SHP77 treated with DMSO at 0.1 percent for 48 hours (cell line): Measurements from ENCODE around the gene SMAD3.

Source experiments
- DNase-seq: peaks from one replicate; lab custom pipeline; 2025; lab: John Stamatoyannopoulos, UW

Gene SMAD3

DNA sequence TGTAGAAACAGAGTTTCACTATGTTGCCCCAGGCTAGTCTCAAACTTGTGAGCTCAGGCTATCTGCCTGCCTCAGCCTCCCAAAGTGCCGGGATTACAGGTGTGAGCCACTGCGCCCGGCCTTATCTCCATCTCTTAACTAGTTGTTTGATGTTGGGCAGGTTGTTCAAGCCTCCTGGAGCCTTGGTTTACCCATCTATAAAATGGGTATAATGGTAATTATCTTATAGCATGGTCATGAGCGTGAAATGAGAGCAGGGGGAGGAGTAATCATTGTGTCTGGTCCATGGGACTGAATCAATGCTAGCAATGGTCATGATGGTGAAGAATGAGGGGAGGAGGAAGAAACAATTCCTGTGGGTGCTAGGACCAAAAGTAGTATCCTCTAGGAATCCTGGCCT is 32.0 kb downstream of the SMAD3 start:
- DNase-seq = no peak

DNA sequence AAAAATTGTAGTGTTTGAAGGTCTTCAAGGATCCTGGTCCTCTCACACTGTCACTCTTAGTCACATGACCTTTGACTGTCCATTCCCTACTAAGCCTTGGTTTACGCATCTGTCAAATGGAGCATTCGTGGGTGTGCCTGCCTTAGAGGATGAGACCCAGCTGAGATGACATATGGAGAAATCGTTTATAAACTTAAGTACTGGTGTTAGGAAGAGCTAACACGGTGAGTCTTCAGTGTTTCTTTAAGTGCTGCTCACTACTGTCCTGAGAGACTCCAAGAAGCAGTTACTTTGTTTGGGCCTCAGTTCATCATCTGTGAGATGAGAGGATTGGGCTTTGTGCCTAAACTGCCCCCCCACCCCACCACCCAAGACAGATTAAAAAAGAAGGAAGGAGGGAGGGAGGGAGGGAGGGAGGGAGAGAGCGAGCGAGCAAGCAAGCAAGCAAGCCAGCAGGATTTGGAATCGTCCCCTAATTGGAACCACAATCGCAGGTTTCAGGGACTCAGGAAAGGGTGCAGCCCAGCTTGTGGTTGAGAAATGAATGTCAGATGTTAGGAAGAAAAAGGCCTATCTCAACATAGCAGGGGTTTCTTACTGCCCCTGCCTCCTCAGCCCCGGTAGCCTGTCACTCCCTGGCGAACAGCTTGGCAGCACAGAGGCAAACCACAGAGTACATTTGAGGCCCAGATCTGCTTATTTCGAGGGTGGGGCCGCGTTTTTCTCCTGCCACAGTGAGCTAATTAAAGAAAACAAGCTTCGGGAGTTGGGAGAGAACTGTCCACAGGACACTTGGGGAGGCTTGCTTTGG is 32.7 kb downstream of the SMAD3 start:
- DNase-seq = no peak

DNA sequence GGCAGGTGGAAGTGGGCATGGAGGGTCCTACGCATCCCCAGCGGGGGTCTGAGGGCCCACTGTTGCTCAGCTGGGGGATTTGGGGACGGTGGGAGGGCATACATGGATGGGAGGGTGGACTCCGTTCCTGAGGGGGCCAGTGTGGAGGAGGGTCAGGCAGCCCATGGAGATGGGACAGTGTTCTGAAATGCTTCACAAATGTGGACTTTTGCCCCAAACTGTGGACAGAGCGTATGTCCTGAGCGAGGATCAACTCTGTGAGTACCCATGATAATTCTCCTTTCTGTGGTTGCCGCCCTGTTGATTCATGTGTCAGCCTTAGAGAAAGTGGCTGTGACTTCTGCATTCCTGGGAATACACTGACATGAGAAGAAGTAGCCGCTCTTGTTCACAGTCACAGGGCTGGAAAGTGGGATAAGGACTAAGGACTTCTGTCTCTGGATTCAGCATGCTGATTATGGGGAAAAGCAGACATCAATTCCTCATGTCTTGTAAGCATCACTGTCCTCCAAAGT is 33.4 kb downstream of the SMAD3 start:
- no peak for DNase-seq

DNA sequence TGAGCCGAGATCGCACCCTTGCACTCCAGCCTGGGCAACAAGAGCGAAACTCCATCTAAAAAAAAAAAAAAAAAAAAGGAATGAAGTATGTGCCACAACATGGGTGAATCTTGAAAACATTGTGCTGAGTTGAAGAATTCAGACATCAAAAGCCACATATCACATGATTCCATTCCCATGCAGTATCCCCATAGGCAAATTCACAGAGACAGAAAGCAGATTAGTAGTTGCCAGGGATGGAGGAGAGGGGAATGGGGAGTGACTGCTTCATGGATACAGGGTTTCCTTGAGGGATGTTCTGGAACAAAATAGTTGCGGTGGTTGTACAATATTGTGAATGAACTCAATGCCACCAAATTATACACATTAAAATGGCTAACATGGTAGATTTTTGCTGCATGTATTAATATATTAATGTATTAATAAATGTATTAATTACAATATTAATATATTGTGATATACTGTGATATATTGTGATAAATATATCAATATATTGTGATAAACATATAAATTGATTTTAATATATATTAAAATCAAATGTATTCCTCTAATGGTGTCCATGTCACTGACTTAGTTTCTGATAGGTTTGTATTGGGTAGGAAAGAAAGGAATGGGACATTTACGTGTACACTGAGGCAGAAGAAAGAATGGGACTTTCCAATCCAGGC is 34.9 kb downstream of the SMAD3 start:
- DNase-seq = no peak

DNA sequence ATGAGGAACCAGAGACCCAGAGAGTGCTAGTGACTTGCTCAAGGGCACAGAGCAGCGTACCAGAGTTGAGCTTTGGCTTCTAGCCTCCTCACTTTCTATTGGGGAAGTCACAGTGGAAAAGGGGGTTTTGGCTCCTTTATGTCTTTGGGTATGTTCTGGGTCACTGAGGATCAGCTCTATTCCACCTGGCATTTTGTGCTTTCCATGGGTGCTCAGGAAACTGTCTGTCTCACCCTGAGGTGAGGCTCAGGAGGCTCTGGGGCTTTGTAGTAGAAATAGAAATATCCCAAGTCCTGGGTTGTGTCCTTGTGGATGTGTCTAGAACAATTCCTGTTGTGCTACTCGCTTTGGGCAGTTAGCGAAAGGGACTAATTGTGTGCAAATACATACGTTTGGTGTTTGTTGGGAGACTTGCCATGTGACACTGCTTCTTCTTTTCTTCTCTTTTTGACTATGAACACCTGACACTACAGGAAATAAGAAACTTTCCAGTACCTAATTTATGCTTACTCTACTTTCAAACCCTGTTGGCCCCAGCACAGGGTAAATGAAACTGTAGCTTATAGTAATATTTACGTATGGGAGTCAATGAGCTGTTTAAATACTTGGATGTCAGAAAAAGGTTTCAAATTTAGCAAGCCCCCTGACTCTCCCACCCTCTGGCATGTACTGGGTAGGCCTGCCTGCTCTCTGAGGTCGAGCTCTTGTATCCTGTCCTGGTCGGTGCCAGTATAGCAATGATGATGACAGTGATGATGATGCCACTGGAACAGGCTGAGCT is 35.6 kb downstream of the SMAD3 start:
- DNase-seq = no peak

DNA sequence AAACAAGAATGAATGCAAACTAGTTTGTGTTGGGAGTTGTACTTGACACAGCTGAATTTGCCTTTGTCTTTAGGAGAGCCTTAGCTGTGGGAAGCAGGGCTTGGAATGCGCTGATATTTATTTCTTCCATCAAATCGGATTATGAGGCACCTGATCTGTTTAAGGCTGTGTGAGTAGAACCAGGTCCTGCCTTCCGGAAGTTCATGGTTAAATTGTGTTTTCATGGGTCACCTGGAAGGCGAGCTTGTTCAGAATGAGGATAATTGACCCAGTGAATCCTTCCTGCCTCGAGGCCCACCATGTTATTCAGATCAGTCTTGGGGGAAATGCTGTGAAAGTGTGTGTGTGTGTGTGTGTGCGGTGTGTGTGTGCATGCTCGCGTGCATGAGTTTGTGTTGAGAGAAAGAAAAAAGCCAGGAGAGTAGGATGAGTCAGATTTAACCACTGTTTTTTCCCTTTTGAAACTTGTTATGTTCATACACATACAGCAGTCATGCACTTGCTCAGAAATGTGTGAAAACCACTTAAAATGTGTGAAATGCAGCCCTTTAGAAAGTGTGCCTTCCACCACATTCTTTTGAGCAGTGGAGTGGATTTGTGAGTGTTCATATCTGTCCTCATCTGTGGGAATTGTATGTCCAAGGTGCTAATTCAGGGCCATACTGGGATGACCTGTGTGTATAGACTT is 36.7 kb downstream of the SMAD3 start:
- DNase-seq = no peak

DNA sequence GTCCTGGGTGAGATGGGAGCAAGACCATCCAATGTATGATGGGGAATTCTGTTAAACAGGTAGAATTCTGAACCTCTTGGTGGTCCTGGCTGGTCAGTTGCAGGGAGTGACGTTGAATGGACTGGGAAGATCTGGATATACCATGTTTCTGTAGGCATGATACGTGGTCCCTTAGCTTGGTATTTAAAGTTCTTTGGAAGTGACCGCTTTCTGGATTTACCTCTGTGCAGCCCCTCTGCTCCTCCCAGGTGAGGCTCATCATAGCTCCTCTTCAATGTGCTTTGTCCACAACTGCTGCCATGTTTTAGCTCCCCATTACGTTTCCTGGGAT is 37.2 kb downstream of the SMAD3 start:
- DNase-seq = no peak

DNA sequence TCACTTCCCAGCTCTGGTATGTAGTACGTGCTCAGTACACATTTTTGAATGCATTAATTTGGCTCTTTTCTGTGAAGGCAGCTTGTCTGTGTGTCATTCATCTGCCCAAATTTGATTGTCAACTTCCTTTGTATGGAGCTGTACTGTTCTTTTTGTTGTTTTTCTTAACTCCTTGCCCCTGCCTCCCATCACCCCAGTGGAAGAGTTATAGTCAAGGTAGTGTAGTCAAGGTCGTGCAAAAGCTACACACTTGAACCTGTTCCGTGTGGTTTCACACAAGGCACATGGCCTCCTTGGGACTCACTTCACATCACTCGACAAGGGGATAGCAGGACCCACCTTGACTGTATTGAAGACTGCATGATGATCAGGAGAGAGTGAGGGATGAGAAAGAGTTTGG is 37.6 kb downstream of the SMAD3 start:
- no peak for DNase-seq

DNA sequence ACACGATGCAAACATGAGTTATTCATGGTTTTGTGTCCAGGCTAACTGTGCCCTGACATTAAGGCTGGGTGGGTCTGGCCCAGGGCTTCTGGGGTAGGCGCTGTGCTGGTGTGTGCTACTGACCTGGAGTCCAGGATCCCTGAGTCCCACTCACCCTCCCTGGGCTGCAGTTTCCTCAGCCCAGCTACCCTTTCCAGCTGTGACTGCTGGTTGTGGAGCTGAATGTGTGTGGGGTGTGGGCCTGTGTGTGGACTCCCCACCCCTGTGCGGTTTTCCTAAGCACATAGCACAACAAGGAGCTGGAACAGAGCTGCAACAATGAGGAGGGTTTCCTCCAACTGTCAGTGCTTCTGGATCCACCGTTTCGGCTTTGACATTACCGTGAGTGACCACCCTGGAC is 38.0 kb downstream of the SMAD3 start:
- DNase-seq = no peak

DNA sequence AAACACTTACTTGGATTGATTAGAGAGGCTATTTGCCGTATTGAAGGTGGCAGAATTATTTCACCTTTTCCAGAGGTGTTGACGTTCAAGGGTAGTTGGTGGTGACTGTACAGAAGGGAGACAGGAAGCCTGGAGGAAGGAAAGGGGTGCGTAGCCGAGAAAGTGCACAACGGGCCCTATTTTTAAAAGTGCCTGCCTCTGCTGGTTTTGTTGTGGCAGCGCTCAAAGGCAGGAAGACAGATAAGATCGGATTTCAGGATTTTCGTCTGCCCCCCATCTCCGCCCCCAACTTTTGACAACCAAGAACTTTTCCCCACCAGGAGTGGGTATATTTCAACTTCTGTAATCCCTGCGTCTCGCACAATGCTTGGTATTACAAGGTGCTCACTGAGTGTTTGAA is 38.5 kb downstream of the SMAD3 start:
- no peak for DNase-seq

DNA sequence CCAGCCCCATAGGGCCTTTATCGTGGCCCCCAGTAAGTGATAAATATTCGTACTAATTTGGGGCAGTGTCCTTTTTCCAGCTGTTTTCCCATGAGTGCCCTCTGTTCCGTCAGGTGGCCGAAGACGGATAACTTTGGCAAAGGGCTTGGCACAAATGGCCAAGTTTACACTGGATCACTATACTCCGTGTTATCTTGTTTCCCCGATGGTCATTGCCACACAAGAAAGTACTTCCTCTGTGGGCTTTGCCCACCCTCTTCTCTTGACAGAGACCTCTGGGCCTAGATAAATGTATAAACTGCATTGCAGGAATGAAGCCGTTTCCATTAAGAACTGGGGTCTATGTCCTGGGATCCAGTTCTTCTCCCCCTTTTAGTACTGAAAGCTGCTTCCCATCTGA is 39.1 kb downstream of the SMAD3 start:
- DNase-seq = no peak

DNA sequence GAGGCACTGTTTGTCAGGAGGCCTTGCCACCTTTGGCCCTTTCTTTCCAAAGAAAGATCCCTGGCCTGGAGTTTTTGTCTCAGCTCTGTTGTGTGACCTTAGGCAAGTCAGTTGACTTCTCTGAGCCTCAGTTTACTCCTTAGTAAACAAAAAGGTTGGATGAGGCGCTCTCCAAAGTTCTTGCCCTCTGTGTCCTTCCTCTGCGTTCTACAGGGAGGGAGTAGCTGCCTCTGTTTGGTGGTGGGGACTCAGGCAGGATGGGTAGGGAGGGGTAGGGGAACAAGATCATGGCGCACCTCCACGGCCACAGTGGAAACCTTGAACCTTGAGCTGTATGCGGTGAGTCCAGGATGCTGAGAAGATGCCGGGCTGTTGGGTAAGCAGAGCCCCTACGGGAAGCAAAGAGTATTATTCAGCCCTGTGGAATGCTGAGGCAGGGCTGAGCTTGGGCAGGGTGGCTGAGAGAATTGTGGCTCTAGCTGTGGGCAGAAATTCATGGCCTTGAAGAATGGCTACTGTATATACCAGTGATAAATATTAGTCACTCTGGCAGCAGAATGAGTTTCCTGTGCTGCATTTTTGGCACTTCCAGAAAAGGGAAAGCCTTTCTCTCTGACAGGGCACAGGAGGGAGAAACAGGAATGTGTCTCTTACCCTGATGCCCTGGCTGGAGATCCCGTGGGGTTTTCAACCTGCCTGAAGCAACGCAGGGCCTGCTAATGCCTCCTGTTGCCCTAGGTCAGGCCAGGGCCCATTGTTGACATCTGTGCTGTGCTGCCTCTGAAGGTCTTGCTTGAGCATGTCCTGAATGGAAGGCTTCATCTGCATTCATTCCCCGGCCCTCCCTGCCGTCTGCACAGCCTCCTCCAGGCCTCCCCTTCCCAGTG is 39.9 kb downstream of the SMAD3 start:
- DNase-seq = no peak

DNA sequence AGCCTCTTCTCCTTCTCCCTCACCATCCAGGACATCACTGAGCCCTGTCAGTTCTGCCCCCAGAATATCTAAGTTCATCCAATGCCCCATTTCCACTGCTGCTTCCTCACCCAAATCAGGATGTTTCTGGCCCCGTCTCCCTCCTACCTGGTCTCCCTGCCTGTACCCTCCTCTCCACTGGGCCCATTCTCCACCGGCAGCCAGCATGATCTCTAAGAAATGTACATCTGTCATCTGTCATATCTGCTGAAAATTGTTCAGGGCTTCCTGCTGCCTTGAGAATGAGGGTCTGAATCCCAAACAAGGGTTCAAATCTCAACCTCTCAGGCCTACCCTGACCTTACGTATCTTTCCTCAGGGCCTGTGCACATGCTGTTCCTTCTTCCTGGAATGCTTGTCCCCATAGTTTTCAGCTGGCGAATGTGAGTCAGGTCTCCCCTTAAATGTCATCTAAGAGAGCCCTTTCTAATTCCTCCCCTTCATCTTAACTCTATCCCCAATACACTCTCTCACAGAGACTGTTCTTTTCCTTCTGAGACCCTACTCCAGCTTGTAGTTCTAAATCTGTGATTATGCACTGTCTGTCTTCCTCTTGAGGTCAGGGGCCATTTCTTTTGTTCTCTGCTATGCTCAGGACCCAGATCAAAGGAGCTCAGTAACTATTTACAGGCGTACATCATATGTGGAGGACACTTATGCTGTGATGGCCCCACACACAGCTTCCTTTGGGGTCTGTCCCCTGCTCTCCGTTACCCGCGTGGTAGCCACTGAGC is 40.8 kb downstream of the SMAD3 start:
- no peak for DNase-seq

DNA sequence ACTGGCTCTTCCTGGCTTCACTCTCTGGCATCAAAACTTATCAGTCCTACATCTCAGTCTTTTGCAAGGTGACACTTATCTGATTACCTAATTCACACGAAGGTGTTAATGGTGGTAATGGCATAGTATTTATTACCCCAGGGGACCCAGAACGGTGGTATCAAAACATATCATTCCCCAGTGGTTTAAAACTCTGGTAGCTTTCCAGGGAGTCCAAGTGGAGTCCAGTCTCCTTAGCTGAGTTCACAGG is 41.3 kb downstream of the SMAD3 start:
- DNase-seq = no peak

DNA sequence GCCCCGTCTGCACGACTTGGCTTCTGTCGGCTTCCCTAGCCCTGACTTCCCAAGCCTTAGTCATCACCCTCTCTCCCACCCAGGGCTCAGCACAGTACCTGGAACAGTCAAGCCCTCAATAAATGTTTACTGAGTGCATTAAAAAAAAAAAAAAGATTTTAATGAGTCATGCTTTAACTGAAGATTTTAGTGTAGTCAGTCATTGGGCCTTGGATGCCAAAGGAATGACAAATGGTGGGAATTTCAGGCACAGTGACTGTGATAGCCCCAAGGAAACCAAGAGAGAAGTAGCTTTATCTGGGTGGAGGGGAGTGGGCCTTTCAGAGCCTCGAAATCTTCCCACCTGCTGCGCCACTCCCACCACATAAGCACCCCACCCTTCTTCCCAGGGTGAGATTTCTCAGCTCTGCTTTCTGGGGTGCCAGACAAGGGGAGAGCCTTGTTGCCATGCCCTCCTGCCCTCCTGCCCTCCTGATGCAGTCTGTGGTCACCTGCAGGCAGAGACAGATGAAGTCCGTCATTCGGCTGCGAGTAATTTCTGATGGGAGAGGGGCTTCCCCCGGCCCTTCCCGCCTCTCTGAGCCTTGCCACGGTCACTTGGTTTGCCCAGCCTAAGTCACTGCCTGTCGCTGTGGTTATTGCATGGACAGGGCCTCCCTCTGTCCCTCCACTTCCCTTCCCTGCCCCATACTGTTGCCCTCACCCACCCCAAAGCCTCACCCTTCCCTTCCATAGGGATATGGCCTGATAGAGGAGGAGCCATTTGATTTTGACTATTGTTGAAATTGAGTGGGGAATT is 41.8 kb downstream of the SMAD3 start:
- no peak for DNase-seq

DNA sequence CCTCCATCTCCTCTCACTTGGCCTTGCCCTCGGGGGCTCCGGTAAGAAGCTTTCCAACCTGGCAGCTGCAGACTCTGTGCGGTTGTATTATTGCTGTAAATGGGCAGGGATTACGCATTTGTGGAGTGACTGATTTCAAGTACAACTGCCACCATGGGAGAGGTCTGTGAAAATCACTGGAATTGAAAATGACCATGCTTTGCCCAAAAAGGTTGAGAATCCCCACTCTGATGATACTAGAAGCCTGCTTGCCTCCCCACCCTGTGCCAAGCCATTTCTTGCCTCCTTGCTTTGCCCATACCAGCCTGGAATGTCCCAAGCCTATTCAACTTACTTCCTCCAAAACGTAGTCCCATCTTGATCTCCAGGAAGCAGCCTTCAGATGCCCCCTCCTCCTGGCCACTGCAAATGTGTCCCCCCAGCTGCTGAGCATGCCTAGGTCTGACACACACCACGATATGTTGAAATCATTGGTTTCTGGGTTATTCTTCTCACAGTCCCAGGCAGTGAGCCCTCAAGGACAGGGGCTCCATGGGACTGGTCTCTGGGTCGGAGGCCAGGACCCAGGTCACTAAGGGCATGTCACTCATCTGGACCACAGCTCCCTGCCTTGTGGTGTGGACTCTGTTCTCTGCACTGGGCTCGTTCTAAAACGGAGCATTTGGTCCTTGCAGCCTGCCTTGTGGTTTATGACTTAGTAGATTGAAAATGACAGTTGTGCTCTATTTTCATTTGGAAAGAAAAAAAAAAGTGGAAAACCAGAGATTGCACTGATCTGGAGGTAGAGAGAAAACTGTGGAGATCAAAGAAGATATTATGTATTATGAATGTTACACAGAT is 42.9 kb downstream of the SMAD3 start:
- DNase-seq = no peak

DNA sequence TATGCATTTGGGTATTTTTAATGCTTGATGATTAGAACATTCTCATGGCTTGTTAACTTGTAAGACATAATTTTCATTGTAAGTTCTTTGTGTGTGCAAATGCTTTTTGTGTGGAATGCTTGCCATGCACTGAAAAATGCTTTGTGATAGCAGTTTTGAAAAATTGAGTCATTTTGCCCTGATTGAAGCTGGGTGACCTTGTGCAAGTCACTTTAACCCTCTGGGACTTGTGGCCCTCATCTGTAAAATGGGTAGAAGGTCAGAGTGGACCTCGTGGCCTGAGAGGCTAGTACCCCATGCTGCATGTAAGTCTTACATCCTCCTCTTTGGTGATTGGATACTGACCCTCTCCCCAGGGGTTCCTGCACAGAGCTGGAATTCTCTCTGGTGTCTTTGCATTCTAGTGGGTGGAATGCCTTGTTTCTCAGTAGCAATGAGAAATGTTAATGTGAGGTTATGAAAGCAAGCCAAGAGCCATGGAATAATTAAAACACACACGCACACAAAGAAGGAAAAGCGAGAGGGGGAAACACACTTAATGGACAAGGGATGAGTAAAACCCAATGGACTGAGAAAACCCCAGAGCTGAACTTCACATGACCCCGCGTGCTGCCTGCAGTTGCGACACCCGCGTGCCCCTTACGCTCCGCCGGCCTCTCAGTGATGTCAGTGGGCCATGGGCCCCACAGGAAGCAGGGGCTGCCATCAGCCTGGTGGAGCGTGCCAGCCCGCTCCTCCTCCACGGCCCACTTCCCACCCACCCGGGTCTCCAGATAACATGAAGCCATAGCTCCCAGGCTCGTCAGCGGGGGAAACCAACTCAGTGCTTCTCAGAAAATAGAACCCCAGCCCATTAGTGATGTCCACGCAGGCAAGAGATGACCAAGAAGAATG is 44.0 kb downstream of the SMAD3 start:
- no peak for DNase-seq

DNA sequence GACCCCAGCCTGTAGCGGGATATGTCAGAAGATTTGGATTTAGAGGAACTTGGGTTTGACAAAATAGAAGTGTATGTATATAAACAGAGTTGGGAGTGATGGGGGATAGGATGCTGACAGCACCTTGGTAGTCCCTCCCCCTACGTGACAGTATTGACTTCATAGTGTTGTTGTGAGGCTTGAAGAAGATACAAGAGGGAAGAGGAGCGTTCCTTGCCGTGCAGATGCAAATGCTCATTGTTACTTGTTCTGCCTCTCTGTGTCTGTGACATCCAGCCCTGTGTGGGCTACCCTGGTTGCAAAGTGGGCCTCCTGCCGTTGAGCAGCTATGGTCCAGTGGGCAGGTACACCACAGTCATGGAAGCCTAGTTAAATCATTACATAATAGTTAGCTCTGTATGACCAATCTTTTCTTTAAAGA is 45.0 kb downstream of the SMAD3 start:
- DNase-seq = no peak
